Neural progenitor cell (in vitro differentiated cells): ENCODE results near the gene PSMC3.

Experiments
- CTCF ChIP-seq: fragments of 200-600 bp; sonication (generic); IDR thresholded peaks from 2 replicates; pipeline ENCODE4 v1.5.1; 2017; ENCODE audit warnings: antibody characterized with exemption, mild to moderate bottlenecking
- EZH2 ChIP-seq: fragments of 200-600 bp; sonication (generic); IDR thresholded peaks from 2 replicates; pipeline ENCODE4 v1.6.1; 2017; ENCODE audit warnings: antibody characterized with exemption, mild to moderate bottlenecking, moderate library complexity

GRCh38 chr11:47466701-47467250 is 40.5 kb upstream of the PSMC3 start:
- TF ChIP-seq CTCF (no peak), EZH2 (no peak)
